Measurements from ENCODE around the gene APOLD1.
A peak's percentile ranks its signal among the peaks of the same experiment; 100 is the strongest.
"Not testable (repeated sequence)": the region's sequence is repeated elsewhere in the genome, so short reads cannot be mapped to it uniquely, and the experiment has no call there.

The APOLD1 gene

GRCh38 chr12:12784116-12784515 is 1.3 kb upstream of the APOLD1 start:
- FAIRE-seq: no peak
- no peak for DNase-seq (ENCODE audit: insufficient read length, low spot score)

GRCh38 chr12:12786351-12786705 is 869 bp downstream of the APOLD1 start:
- no peak for FAIRE-seq
- no peak for DNase-seq (ENCODE audit: insufficient read length, low spot score)

GRCh38 chr12:12786706-12787601 is 1.5 kb downstream of the APOLD1 start:
- peak; percentile 87 for FAIRE-seq
- DNase-seq (ENCODE audit: insufficient read length, low spot score): peak; percentile 87

- DNase-seq (ENCODE audit: insufficient read length, low spot score): no peak
- FAIRE-seq: peak; percentile 18
These were observed 2.7 kb downstream of the APOLD1 start for GRCh38 chr12:12788131-12788530.

- FAIRE-seq (peak; percentile 81), DNase-seq (ENCODE audit: insufficient read length, low spot score) (no peak)
These were observed 3.4 kb downstream of the APOLD1 start for GRCh38 chr12:12788675-12789368.

- FAIRE-seq: no peak
- DNase-seq (ENCODE audit: insufficient read length, low spot score): no peak
These were observed 5.5 kb downstream of the APOLD1 start for GRCh38 chr12:12790956-12791355.

GRCh38 chr12:12791756-12792369 is 6.4 kb downstream of the APOLD1 start:
- FAIRE-seq (no peak), DNase-seq (ENCODE audit: insufficient read length, low spot score) (no peak)

GRCh38 chr12:12792421-12792820 is 7.0 kb downstream of the APOLD1 start:
- DNase-seq (ENCODE audit: insufficient read length, low spot score) (no peak), FAIRE-seq (no peak)

GRCh38 chr12:12794686-12795085 is 9.2 kb downstream of the APOLD1 start:
- no peak for FAIRE-seq
- no peak for DNase-seq (ENCODE audit: insufficient read length, low spot score)

GRCh38 chr12:12796171-12796570 is 10.7 kb downstream of the APOLD1 start:
- no peak for DNase-seq (ENCODE audit: insufficient read length, low spot score)
- FAIRE-seq: no peak

- FAIRE-seq: no peak
- DNase-seq (ENCODE audit: insufficient read length, low spot score): no peak
These were observed 11.7 kb downstream of the APOLD1 start for GRCh38 chr12:12796928-12797793.

- DNase-seq (ENCODE audit: insufficient read length, low spot score) (no peak), FAIRE-seq (no peak)
These were observed 12.3 kb downstream of the APOLD1 start for GRCh38 chr12:12797794-12798152.

GRCh38 chr12:12798480-12798879 is 13.0 kb downstream of the APOLD1 start:
- FAIRE-seq: no peak
- DNase-seq (ENCODE audit: insufficient read length, low spot score): no peak

GRCh38 chr12:12799163-12799920 is 13.9 kb downstream of the APOLD1 start:
- FAIRE-seq (no peak), DNase-seq (ENCODE audit: insufficient read length, low spot score) (no peak)

GRCh38 chr12:12800406-12801180 is 15.1 kb downstream of the APOLD1 start:
- DNase-seq (ENCODE audit: insufficient read length, low spot score) (no peak), FAIRE-seq (no peak)

GRCh38 chr12:12801656-12802055 is 16.2 kb downstream of the APOLD1 start:
- FAIRE-seq: not testable (repeated sequence)

GRCh38 chr12:12803186-12803585 is 17.7 kb downstream of the APOLD1 start:
- peak; percentile 62 for DNase-seq (ENCODE audit: insufficient read length, low spot score)
- peak; percentile 90 for FAIRE-seq

More at GRCh38 chr12:12801656-12802055, 16.2 kb downstream of the APOLD1 start:
- not testable (repeated sequence) for DNase-seq (ENCODE audit: insufficient read length, low spot score)

- no peak for DNase-seq (ENCODE audit: insufficient read length, low spot score)
- no peak for FAIRE-seq
These were observed 18.6 kb downstream of the APOLD1 start for GRCh38 chr12:12804011-12804410.

GRCh38 chr12:12804432-12804886 is 19.0 kb downstream of the APOLD1 start:
- no peak for DNase-seq (ENCODE audit: insufficient read length, low spot score)
- no peak for FAIRE-seq

Data from GM19239 (cell line).